Trophoblast cell (in vitro differentiated cells and primary cell): ENCODE results near the gene MAZ.

Experiments
- DNase-seq, 2 donors: peaks; one replicate each; pipeline ENCODE4 v3.0.0-alpha.2; 2016
- H2AFZ ChIP-seq: 2 replicates; pipeline ENCODE4 v1.6.1; 2013; ENCODE audit warnings: low read length, moderate library complexity, mild to moderate bottlenecking; ENCODE audit not compliant: insufficient read depth, poor library complexity
- H2AK5ac ChIP-seq: 2 replicates; pipeline ENCODE4 v1.6.1; 2013; ENCODE audit warnings: mild to moderate bottlenecking, low read length
- H2BK120ac ChIP-seq: 2 replicates; pipeline ENCODE4 v1.6.1; 2013; ENCODE audit warnings: low read length, mild to moderate bottlenecking, moderate library complexity; ENCODE audit not compliant: insufficient read depth, poor library complexity
- H2BK12ac ChIP-seq: 2 replicates; pipeline ENCODE4 v1.6.1; 2013; ENCODE audit warnings: mild to moderate bottlenecking, low read length, moderate library complexity
- H2BK5ac ChIP-seq: 2 replicates; pipeline ENCODE4 v1.6.1; 2013; ENCODE audit warnings: low read length, low read depth, moderate library complexity, mild to moderate bottlenecking; ENCODE audit not compliant: poor library complexity
- H3K14ac ChIP-seq: 2 replicates; pipeline ENCODE4 v1.6.1; 2013; ENCODE audit warnings: mild to moderate bottlenecking, low read length
- H3K18ac ChIP-seq: 2 replicates; pipeline ENCODE4 v1.6.1; 2013; ENCODE audit warnings: mild to moderate bottlenecking, low read length
- H3K23ac ChIP-seq: 2 replicates; pipeline ENCODE4 v1.6.1; 2013; ENCODE audit warnings: low read length
- H3K27ac ChIP-seq: 2 replicates; pipeline ENCODE4 v1.5.1; 2013; ENCODE audit warnings: low read depth, mild to moderate bottlenecking, inconsistent platforms, low read length, moderate library complexity
- H3K27me3 ChIP-seq: 2 replicates; pipeline ENCODE4 v1.6.1; 2013; ENCODE audit warnings: inconsistent platforms, mild to moderate bottlenecking, low read length, moderate library complexity; ENCODE audit not compliant: insufficient read depth
- H3K36me3 ChIP-seq, 2 experiments: 1 replicate in 1 of 2; 2 replicates in 1 of 2; pipeline ENCODE4 v1.6.1; 2013; ENCODE audit warnings: low read length in 2 of 2, mild to moderate bottlenecking in 2 of 2, moderate library complexity in 1 of 2; ENCODE audit not compliant: insufficient read depth in 2 of 2, control insufficient read depth in 1 of 2
- H3K4ac ChIP-seq: 2 replicates; pipeline ENCODE4 v1.6.1; 2013; ENCODE audit warnings: low read depth, mild to moderate bottlenecking, low read length, moderate library complexity
- H3K4me1 ChIP-seq, 2 experiments: 1 replicate in 1 of 2; 2 replicates in 1 of 2; pipeline ENCODE4 v1.6.1; 2013; ENCODE audit warnings: low read length in 2 of 2, mild to moderate bottlenecking in 2 of 2, moderate library complexity in 1 of 2; ENCODE audit not compliant: insufficient read depth in 2 of 2, control insufficient read depth in 1 of 2
- H3K4me2 ChIP-seq: 2 replicates; pipeline ENCODE4 v1.6.1; 2013; ENCODE audit warnings: inconsistent platforms, mild to moderate bottlenecking, low read length, moderate library complexity
- H3K4me3 ChIP-seq: 2 replicates; pipeline ENCODE4 v1.5.1; 2013; ENCODE audit warnings: mild to moderate bottlenecking, low read depth, low read length, inconsistent platforms
- H3K79me1 ChIP-seq: one replicate; pipeline ENCODE4 v1.6.1; 2013; ENCODE audit warnings: low read length
- H3K79me2 ChIP-seq: 2 replicates; pipeline ENCODE4 v1.6.1; 2013; ENCODE audit warnings: low read length, mild to moderate bottlenecking; ENCODE audit not compliant: control insufficient read depth, insufficient read depth, poor library complexity
- H3K9ac ChIP-seq: 2 replicates; pipeline ENCODE4 v1.6.1; 2013; ENCODE audit warnings: mild to moderate bottlenecking, low read length
- H3K9me3 ChIP-seq: 2 replicates; pipeline ENCODE4 v1.6.1; 2013; ENCODE audit warnings: low read depth, mild to moderate bottlenecking, control low read depth, inconsistent platforms, low read length; ENCODE audit not compliant: insufficient read depth
- H4K12ac ChIP-seq: 2 replicates; pipeline ENCODE4 v1.6.1; 2013; ENCODE audit warnings: low read depth, mild to moderate bottlenecking, low read length, moderate library complexity
- H4K8ac ChIP-seq: 2 replicates; pipeline ENCODE4 v1.6.1; 2013; ENCODE audit warnings: low read depth, mild to moderate bottlenecking, low read length, moderate library complexity
- H4K91ac ChIP-seq: one replicate; pipeline ENCODE4 v1.6.1; 2013; ENCODE audit warnings: low read depth, mild to moderate bottlenecking, low read length, moderate library complexity
- WGBS: extraction: QIAGEN DNeasy Blood & Tissue Kit; methylation state at CpG from one replicate; pipeline ENCODE4 v1.1.7; 2013; ENCODE audit warnings: missing lambda C conversion rate; ENCODE audit not compliant: insufficient read length, insufficient coverage; ENCODE audit errors: extremely low coverage; 5-methylcytosine and 5-hydroxymethylcytosine counted together

MAZ gene

DNA sequence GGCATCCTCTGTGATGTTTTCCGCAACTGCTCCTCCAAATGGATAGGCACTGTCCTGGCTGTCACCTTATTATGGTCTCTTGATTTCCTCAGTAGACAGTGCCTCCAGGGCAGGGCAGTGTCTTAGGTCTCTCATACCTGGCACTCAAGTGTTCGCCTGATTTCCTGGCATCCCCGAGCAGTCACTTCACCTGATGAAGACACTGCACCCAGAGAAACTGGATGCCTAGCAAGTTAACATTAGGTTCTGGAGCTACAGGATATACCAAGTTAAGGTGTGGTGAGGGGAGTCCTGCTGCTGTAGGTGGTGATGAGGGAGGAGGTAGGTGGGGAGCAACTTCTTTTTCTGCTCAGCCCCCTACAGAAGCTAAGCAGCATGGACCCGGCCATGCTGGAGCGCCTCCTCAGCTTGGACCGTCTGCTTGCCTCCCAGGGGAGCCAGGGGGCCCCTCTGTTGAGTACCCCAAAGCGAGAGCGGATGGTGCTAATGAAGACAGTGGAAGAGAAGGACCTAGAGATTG is 3.9 kb upstream of the MAZ start:
- WGBS: no CpG with 5 or more reads among the region's 8 CpGs
- no peaks in the 10 kb centered on the region for H3K27me3 ChIP-seq
- H3K14ac ChIP-seq: no peak overlapping the region
- H3K4ac ChIP-seq: no peak overlapping the region
- H2AFZ ChIP-seq: no peak overlapping the region
- peaks cover 8% of the 10 kb centered on the region for H3K79me2 ChIP-seq
- H3K18ac ChIP-seq: no peak overlapping the region
- peaks cover 1% of the 10 kb centered on the region for H3K9me3 ChIP-seq
- H3K79me1 ChIP-seq: peaks cover 14% of the 10 kb centered on the region
- no peak overlapping the region for H4K8ac ChIP-seq
- H3K23ac ChIP-seq: no peak overlapping the region
- no peak overlapping the region for H2AK5ac ChIP-seq
- H2BK120ac ChIP-seq: no peak overlapping the region
- H2BK12ac ChIP-seq: no peak overlapping the region
- no peak overlapping the region for H3K4me3 ChIP-seq
- H3K9ac ChIP-seq: no peak overlapping the region
- no peak overlapping the region for H4K12ac ChIP-seq
- peaks cover 51 to 57% of the 10 kb centered on the region in 2 experiments for H3K36me3 ChIP-seq
- no peak overlapping the region for H3K4me2 ChIP-seq
- H4K91ac ChIP-seq: no peak overlapping the region
- peaks cover 6 to 7% of the 10 kb centered on the region in 2 experiments for H3K4me1 ChIP-seq
- H2BK5ac ChIP-seq: no peak overlapping the region
- H3K27ac ChIP-seq: no peak overlapping the region
- DNase-seq: no peak

DNA sequence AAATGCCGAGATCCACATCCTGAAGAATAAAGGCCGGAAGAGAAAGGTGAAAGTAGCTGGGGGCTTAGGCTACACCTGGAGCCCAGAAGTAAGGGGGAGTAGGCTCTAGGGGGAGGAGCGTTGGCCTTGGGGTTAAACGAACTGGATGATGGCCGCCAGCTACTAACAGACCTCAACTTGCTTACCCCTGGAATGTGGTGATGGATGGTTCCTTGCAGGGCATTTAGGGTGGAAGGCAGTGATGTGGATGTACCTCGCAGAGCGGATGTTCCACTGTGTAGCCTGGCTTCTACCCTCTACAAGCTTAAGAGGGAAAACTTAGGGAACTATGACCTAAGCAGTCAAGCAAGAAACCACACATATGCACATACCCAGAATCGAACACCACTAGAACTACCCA is 2.3 kb upstream of the MAZ start:
- Histone ChIP-seq H2AFZ (no peak overlapping the region), H3K79me2 (peaks cover 20% of the 10 kb centered on the region), H3K4ac (no peak overlapping the region), H3K4me1 (peaks cover 10 to 13% of the 10 kb centered on the region in 2 experiments), H3K9me3 (peaks cover 2% of the 10 kb centered on the region), H2BK12ac (no peak overlapping the region), H4K8ac (no peak overlapping the region), H3K4me2 (no peak overlapping the region), H3K36me3 (peaks cover 51 to 52% of the 10 kb centered on the region in 2 experiments), H2AK5ac (no peak overlapping the region), H4K91ac (no peak overlapping the region), H3K14ac (no peak overlapping the region), H4K12ac (no peak overlapping the region), H2BK120ac (no peak overlapping the region), H3K9ac (no peak overlapping the region), H3K27ac (no peak overlapping the region), H3K4me3 (no peak overlapping the region), H3K18ac (no peak overlapping the region), H3K27me3 (no peaks in the 10 kb centered on the region), H3K79me1 (peaks cover 18% of the 10 kb centered on the region), H2BK5ac (no peak overlapping the region), H3K23ac (no peak overlapping the region)
- DNase-seq: no peak
- no CpG with 5 or more reads among the region's 8 CpGs for WGBS

DNA sequence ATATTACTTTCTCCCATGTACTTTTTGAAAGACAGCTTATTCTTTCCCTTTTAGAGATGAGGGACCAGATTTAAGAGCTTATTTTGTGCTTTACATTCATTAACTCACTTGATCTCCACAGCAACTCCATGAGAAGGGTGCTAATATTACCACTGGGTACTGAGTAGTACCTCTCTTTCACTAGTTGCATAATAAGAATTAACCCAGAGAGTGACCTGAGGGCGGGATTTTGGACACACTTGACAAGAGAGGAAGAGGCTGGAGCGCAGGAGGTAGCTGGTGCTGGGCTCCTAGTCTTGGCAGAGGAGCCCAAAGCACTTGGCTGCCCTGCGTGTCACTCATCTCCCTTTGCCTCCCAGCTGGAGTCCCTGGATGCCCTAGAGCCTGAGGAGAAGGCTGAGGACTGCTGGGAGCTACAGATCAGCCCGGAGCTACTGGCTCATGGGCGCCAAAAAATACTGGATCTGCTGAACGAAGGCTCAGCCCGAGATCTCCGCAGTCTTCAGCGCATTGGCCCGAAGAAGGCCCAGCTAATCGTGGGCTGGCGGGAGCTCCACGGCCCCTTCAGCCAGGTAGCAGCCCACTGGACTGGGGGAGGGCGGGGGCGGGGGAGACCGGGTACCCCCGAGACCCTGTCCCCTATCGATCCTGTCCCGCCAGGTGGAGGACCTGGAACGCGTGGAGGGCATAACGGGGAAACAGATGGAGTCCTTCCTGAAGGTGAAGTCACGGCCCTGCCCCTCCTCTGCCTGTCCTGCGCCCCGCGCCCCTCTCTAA is 1.7 kb upstream of the MAZ start:
- H4K91ac ChIP-seq: peak overlapping the region; percentile 89
- H3K4me3 ChIP-seq: peak overlapping the region; percentile 71
- H2BK12ac ChIP-seq: peak overlapping the region; percentile 27
- peak overlapping the region; percentile 32 for H2BK5ac ChIP-seq
- peaks cover 4% of the 10 kb centered on the region for H3K9me3 ChIP-seq
- peaks cover 12 to 19% of the 10 kb centered on the region in 2 experiments for H3K4me1 ChIP-seq
- no CpG with 5 or more reads among the region's 26 CpGs for WGBS
- DNase-seq: peak in 1 of 2 donors; percentile 41
- peak overlapping the region; percentile 85 for H3K9ac ChIP-seq
- peak overlapping the region; percentile 75 for H3K14ac ChIP-seq
- H3K18ac ChIP-seq: peak overlapping the region; percentile 50
- peaks cover 18% of the 10 kb centered on the region for H3K79me1 ChIP-seq
- peak overlapping the region; percentile 86 for H3K27ac ChIP-seq
- H3K4me2 ChIP-seq: peak overlapping the region; percentile 77
- peak overlapping the region; percentile 72 for H4K12ac ChIP-seq
- H2BK120ac ChIP-seq: peak overlapping the region; percentile 27
- no peaks in the 10 kb centered on the region for H3K27me3 ChIP-seq
- H3K23ac ChIP-seq: no peak overlapping the region
- peaks cover 50 to 51% of the 10 kb centered on the region in 2 experiments for H3K36me3 ChIP-seq
- peak overlapping the region; percentile 97 for H3K4ac ChIP-seq
- H4K8ac ChIP-seq: peak overlapping the region; percentile 89
- peaks cover 22% of the 10 kb centered on the region for H3K79me2 ChIP-seq
- H2AK5ac ChIP-seq: peak overlapping the region; percentile 69
- peak overlapping the region; percentile 77 for H2AFZ ChIP-seq

DNA sequence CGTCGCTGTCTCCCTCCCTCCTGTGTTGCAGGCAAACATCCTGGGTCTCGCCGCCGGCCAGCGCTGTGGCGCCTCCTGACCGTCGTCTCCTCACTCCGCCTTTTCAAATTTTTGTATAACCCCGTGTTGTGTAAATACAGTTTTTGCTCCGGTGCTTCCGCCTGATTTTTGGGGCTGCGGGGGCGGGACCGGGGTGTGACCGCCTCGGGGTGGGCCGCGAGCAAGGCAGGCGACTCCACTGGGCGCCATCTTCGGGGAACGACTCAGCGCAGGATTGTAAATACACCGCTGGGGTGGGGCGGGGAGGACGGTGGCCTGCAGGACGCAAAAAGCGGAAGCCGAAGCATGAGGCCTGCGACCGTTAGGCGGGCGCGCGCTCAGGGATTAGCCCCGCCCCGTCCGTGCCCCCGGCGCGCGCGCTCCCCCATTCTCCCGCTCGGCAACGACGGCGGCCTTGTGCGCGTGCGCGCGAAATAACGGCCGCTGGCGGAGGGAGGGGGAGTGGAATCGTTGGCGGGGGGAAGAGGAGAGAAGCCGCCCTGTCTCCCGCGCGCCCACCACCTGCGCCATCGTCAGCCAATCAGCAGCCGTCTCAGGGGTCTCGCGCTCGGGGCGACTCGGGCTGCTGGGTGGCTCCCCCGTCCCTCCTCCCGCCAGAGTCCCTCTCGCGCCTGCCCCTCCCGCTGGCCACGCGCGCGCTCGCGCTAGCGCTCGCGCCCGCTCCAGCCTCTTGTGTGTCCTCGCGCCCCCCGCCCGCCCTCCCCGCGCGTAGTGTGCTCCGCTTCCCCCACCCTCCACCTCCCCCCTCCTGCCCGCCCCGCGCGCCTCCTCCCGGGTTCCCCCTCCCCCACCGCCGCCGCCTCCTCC is 864 bp upstream of the MAZ start:
- Histone ChIP-seq H2BK120ac (peak overlapping the region; percentile 27), H4K91ac (peak overlapping the region; percentile 89), H3K79me2 (peaks cover 22% of the 10 kb centered on the region), H2AK5ac (peak overlapping the region; percentile 61), H2BK12ac (no peak overlapping the region), H3K4me3 (peak overlapping the region; percentile 71), H3K27ac (peak overlapping the region; percentile 86), H3K14ac (peak overlapping the region; percentile 75), H3K9ac (peak overlapping the region; percentile 85), H3K27me3 (no peaks in the 10 kb centered on the region), H3K4me2 (peak overlapping the region; percentile 77), H3K4ac (peak overlapping the region; percentile 97), H3K36me3 (peaks cover 51 to 53% of the 10 kb centered on the region in 2 experiments), H2BK5ac (peak overlapping the region; percentile 32), H3K18ac (peak overlapping the region; percentile 50), H2AFZ (peak overlapping the region; percentile 77), H3K4me1 (peaks cover 18 to 25% of the 10 kb centered on the region in 2 experiments), H4K12ac (peak overlapping the region; percentile 72), H4K8ac (peak overlapping the region; percentile 89), H3K23ac (no peak overlapping the region), H3K9me3 (peaks cover 4% of the 10 kb centered on the region), H3K79me1 (peaks cover 18% of the 10 kb centered on the region)
- no CpG with 5 or more reads among the region's 103 CpGs for WGBS
- DNase-seq: peak; percentile 97 to 98
